Limb (tissue), 2 donors: ENCODE measurements around the gene SIPA1L3.
A peak's percentile ranks its signal among the peaks of the same experiment; 100 is the strongest.
"Not testable (repeated sequence)": the region's sequence is repeated elsewhere in the genome, so short reads cannot be mapped to it uniquely, and the experiment has no call there.

Source experiments
- DNase-seq, 2 donors: peaks; one replicate each; pipeline ENCODE4 v3.0.0-alpha.2; 2016; ENCODE audit errors: extremely low spot score in 2 of 2

The SIPA1L3 gene

GRCh38 chr19:37906869-37907734 lies at the start of gene SIPA1L3:
TSS of gene SIPA1L3 (plus strand) at chr19:37907208. CDS start at chr19:38081566, 174,358 bp downstream.
- peak; percentile 96 to 97 for DNase-seq

GRCh38 chr19:37864501-37864900 lies 42.5 kb upstream of the SIPA1L3 start:
- no peak for DNase-seq

GRCh38 chr19:37865930-37866329 lies 41.1 kb upstream of the SIPA1L3 start:
- DNase-seq: not testable (repeated sequence)

- peak in 1 of 2 donors; percentile 36 for DNase-seq
These were observed 39.2 kb upstream of the SIPA1L3 start for GRCh38 chr19:37867831-37868230.

- DNase-seq: no peak
These were observed 37.2 kb upstream of the SIPA1L3 start for GRCh38 chr19:37869766-37870340.

- DNase-seq: no peak
These were observed 34.6 kb upstream of the SIPA1L3 start for GRCh38 chr19:37872383-37872782.

GRCh38 chr19:37874784-37875183 lies 32.2 kb upstream of the SIPA1L3 start:
- DNase-seq: no peak

GRCh38 chr19:37876032-37876431 lies 31.0 kb upstream of the SIPA1L3 start:
- DNase-seq: no peak

- no peak for DNase-seq
These were observed 29.9 kb upstream of the SIPA1L3 start for GRCh38 chr19:37877147-37877546.

GRCh38 chr19:37885392-37885791 lies 21.6 kb upstream of the SIPA1L3 start:
- DNase-seq: no peak

GRCh38 chr19:37886571-37886970 lies 20.4 kb upstream of the SIPA1L3 start:
- DNase-seq: no peak

GRCh38 chr19:37893845-37894575 lies 13.0 kb upstream of the SIPA1L3 start:
- no peak for DNase-seq

GRCh38 chr19:37896180-37896579 lies 10.8 kb upstream of the SIPA1L3 start:
- no peak for DNase-seq

- no peak for DNase-seq
These were observed 7.6 kb upstream of the SIPA1L3 start for GRCh38 chr19:37899453-37899852.

GRCh38 chr19:37899966-37900365 lies 7.0 kb upstream of the SIPA1L3 start:
- no peak for DNase-seq

- peak; percentile 74 to 84 for DNase-seq
These were observed 4.3 kb upstream of the SIPA1L3 start for GRCh38 chr19:37902668-37903067.

- no peak for DNase-seq
These were observed 3.9 kb upstream of the SIPA1L3 start for GRCh38 chr19:37903096-37903495.

GRCh38 chr19:37905946-37906868 lies 801 bp upstream of the SIPA1L3 start, which contains the start of gene WDR87:
TSS of gene WDR87 (minus strand) at chr19:37906594. CDS start at chr19:37898239, 8,355 bp downstream.
- peak in 1 of 2 donors; percentile 91 for DNase-seq

GRCh38 chr19:37907735-37908455 lies 887 bp downstream of the SIPA1L3 start:
- DNase-seq: no peak

- no peak for DNase-seq
These were observed 2.7 kb downstream of the SIPA1L3 start for GRCh38 chr19:37909661-37910199.
